Neural progenitor cell (in vitro differentiated cells): Measurements from ENCODE around the gene GMPPA.

Experiments
- CTCF ChIP-seq: fragments of 200-600 bp; sonication (generic); IDR thresholded peaks from 2 replicates; pipeline ENCODE4 v1.5.1; 2017; ENCODE audit warnings: antibody characterized with exemption, mild to moderate bottlenecking
- EZH2 ChIP-seq: fragments of 200-600 bp; sonication (generic); IDR thresholded peaks from 2 replicates; pipeline ENCODE4 v1.6.1; 2017; ENCODE audit warnings: antibody characterized with exemption, mild to moderate bottlenecking, moderate library complexity

GRCh38 chr2:219505585-219505984, 6.9 kb downstream of the GMPPA start:
- TF ChIP-seq CTCF (no peak), EZH2 (no peak)
